ENCODE measurements around the gene FOXK1. TPM values are rescaled to one million over a fixed set of nuclear protein-coding genes. Genes with fewer than 3 reads are reported as not detected.
A peak's percentile ranks its signal among the peaks of the same experiment; 100 is the strongest.

FOXK1 gene
- total RNA-seq, 6 donors from 2014 or later: 25.1 to 40.7 (median 34.1) TPM

DNA sequence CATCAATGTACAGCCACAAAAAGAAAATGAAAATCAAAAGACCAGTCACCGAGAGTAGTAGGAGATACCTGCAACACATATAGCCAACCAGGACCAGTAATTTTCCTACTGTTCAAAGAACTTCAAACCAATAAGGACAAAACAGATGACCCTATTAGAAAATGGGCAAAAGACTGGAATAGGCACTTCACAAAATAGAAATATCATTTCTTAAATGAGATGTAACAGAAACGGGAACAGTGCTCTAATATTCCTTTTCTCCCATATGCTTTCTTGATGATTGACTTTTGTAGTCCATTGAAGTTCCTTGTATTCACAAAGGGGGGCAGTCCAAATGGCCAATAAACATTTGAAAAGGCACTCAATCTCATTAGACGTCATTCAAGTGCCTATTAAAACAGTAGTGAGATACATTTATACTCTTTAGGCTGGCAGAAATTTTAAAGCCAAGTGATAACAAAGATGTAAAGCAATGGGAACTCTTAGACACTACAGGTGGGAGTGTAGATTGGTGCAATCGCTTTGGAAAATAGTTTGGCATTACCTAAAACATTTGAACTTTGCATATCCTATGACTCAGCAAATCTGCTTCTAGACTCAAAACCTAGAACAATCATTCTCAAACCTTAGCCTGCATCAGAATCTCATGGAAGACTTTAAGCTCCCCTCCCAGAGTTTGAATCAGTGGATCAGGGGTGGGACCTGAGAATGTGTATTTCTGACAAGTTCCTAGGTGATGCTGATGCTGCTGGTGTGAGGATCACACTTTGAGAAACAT is 24.3 kb upstream of the FOXK1 start:
- ATAC-seq (ENCODE audit: low FRiP score in 2 of 2) (no peak), DNase-seq (no peak)
- Histone ChIP-seq H3K27me3 (no peaks in the 10 kb centered on the region), H3K4me3 (no peak overlapping the region), H3K36me3 (no peaks in the 10 kb centered on the region), H3K4me1 (peaks cover 0 to 7% (median 0%) of the 10 kb centered on the region in 4 donors), H3K27ac (no peak overlapping the region), H3K9me3 (peaks cover 0 to 9% (median 3%) of the 10 kb centered on the region in 4 donors)
- no peak for TF ChIP-seq EP300 (IDR thresholded peaks at IDR 0.05)
- TF ChIP-seq, protein P1, sequence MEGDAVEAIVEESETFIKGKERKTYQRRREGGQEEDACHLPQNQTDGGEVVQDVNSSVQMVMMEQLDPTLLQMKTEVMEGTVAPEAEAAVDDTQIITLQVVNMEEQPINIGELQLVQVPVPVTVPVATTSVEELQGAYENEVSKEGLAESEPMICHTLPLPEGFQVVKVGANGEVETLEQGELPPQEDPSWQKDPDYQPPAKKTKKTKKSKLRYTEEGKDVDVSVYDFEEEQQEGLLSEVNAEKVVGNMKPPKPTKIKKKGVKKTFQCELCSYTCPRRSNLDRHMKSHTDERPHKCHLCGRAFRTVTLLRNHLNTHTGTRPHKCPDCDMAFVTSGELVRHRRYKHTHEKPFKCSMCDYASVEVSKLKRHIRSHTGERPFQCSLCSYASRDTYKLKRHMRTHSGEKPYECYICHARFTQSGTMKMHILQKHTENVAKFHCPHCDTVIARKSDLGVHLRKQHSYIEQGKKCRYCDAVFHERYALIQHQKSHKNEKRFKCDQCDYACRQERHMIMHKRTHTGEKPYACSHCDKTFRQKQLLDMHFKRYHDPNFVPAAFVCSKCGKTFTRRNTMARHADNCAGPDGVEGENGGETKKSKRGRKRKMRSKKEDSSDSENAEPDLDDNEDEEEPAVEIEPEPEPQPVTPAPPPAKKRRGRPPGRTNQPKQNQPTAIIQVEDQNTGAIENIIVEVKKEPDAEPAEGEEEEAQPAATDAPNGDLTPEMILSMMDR (IDR thresholded peaks at IDR 0.05): no peak
- no peak for TF ChIP-seq POLR2A (IDR thresholded peaks at IDR 0.05)
- WGBS, 2 donors: 83 to 85% methylated on average over 4 of the region's 4 CpGs

DNA sequence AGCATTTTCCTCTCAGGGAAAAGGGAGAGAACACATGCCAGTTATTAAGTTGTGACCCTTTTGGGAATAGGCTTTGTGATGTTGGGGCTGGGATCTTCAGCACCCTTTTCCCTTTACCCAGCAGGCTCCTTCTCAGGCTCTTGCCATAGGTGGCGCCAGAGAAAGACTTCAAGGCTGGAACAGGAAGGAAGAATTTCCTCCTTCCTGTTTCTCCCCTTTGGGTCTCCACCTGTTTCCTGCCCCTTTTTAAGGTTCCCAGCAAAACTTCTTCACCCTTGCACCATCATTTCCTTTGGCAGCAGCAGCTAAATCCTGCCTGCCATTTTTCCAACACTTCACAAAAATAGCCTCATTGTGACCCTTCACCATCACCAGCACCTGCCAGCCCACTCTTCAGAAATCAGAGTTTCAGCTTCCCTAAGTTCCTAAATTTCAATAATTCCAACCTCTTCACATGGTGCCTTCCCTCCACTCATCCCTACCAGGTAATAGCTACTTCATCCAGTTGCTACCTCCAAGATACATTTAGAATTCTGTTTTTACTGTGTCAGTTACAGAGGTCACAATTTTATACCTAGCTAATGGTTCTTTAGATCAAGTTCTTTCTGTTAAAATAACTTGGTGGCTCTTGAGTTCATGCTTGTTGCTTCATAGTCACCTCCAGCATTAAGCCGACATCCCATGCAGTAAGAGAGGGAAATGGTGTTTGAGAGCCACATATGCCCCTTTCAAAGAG is 22.4 kb upstream of the FOXK1 start:
- TF ChIP-seq, protein P1 (IDR thresholded peaks at IDR 0.05): peak in 1 of 6 experiments; percentile 8
- no peak for TF ChIP-seq POLR2AphosphoS5 (IDR thresholded peaks at IDR 0.05)
- TF ChIP-seq EP300 (IDR thresholded peaks at IDR 0.05): no peak
- Histone ChIP-seq H3K4me1 (peaks cover 0 to 7% (median 0%) of the 10 kb centered on the region in 4 donors), H3K36me3 (no peaks in the 10 kb centered on the region), H3K27me3 (no peaks in the 10 kb centered on the region), H3K9me3 (peaks cover 0 to 9% (median 3%) of the 10 kb centered on the region in 4 donors), H3K4me3 (no peak overlapping the region), H3K27ac (no peak overlapping the region)
- DNase-seq: no peak
- 68 to 82% methylated on average over 2 of the region's 2 CpGs for WGBS, 2 donors
- no peak for ATAC-seq (ENCODE audit: low FRiP score in 2 of 2)

DNA sequence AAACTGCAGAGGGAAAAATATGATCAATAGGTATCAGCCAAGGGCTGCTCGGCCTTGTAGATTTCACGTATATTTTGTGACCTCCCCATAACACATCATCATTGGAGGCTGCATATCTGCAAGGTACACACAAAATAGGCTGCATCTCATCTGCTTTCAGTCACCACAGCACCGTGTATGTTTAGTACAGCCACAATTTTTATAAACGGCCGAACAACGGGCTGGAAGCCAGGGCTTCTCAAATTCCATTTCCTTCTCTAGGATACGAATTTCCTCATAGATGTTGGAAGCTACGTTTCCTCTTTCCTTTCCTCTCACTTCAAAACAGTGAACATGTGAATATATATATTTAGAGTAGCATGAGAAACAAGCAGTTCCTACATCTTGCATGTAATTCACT is 20.2 kb upstream of the FOXK1 start:
- DNase-seq (no peak), ATAC-seq (ENCODE audit: low FRiP score in 2 of 2) (no peak)
- H3K9me3 ChIP-seq: peaks cover 0 to 9% (median 3%) of the 10 kb centered on the region in 4 donors
- no peaks in the 10 kb centered on the region for H3K36me3 ChIP-seq
- no peak overlapping the region for H3K4me3 ChIP-seq
- H3K4me1 ChIP-seq: peaks cover 0 to 7% (median 0%) of the 10 kb centered on the region in 4 donors
- WGBS, 2 donors: 38 to 39% methylated on average over 8 of the region's 8 CpGs
- no peaks in the 10 kb centered on the region for H3K27me3 ChIP-seq
- no peak overlapping the region for H3K27ac ChIP-seq
- TF ChIP-seq POLR2A (IDR thresholded peaks at IDR 0.05): no peak
- TF ChIP-seq EP300 (IDR thresholded peaks at IDR 0.05): no peak
- no peak for TF ChIP-seq POLR2AphosphoS5 (IDR thresholded peaks at IDR 0.05)
- TF ChIP-seq, protein P1 (IDR thresholded peaks at IDR 0.05): no peak

DNA sequence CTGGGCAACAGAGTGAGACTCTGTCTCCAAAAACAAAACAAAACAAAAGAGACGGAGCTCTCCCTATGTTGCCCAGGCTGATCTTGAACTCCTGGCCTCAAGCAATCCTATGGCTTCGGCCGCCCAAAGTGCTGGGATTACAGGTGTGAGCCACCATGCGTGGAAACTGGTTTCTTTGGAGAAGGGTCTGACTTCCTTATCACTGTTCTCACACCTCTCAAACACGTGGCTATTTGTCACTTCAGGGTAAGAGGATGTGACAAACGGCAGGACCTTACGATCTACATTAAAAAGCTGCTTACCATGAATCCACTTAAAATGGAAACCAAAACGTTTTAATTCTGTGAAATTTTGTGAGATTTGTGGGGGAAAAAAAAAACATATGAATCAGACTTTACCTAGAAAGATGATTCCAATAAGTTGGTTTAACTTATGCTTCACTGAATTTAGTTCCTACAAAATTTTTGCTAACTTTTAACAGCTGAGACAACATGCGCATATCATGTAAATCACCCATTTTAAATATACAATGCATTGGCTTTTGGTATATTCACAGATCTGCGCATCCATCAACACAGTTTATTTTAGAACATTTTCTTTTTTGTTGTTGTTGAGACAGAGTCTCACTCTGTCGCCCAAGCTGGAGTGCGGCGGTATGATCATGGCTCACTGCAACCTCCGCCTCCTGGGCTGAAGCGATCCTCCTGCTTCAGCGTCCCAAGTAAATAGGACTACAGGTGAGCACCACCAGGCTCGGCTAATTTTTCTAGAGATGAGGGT is 18.7 kb upstream of the FOXK1 start:
- Histone ChIP-seq H3K9me3 (peaks cover 0 to 9% (median 3%) of the 10 kb centered on the region in 4 donors), H3K4me1 (peaks cover 0 to 7% (median 0%) of the 10 kb centered on the region in 4 donors), H3K36me3 (no peaks in the 10 kb centered on the region), H3K27ac (no peak overlapping the region), H3K4me3 (no peak overlapping the region), H3K27me3 (no peaks in the 10 kb centered on the region)
- TF ChIP-seq EP300 (IDR thresholded peaks at IDR 0.05) (no peak), POLR2AphosphoS5 (IDR thresholded peaks at IDR 0.05) (no peak), POLR2A (IDR thresholded peaks at IDR 0.05) (no peak)
- ATAC-seq (ENCODE audit: low FRiP score in 2 of 2) (no peak), DNase-seq (no peak)
- WGBS, 2 donors: 83% methylated on average over 17 of the region's 17 CpGs

DNA sequence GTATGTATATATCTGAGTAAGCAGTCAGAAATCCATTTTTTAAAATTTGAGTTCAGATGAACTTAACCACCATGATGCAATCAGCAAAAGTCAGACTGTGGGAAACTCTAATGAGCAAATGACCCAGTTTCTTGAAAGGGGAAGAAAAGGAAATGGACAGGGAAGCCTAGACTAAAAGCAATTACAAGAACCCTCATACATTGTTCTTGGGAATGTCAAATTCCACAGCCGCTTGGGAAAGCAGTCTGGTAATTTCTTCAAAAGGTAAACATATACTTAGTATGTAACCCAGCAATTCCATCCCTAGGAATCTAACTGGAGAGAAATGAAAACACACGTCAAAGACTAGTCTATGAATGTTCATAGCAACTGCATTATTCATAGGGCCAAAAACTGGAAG is 16.4 kb upstream of the FOXK1 start:
- H3K4me1 ChIP-seq: peaks cover 0 to 7% (median 0%) of the 10 kb centered on the region in 4 donors
- no peaks in the 10 kb centered on the region for H3K36me3 ChIP-seq
- H3K9me3 ChIP-seq: no peaks in the 10 kb centered on the region
- WGBS, 2 donors: 49 to 50% methylated on average over 2 of the region's 2 CpGs
- H3K4me3 ChIP-seq: no peak overlapping the region
- DNase-seq (no peak), ATAC-seq (ENCODE audit: low FRiP score in 2 of 2) (peak in 1 of 2 donors; percentile 48)
- H3K27ac ChIP-seq: no peak overlapping the region
- no peak for TF ChIP-seq POLR2AphosphoS5 (IDR thresholded peaks at IDR 0.05)
- TF ChIP-seq, protein P1 (IDR thresholded peaks at IDR 0.05): no peak
- TF ChIP-seq EP300 (IDR thresholded peaks at IDR 0.05): no peak
- no peak for TF ChIP-seq POLR2A (IDR thresholded peaks at IDR 0.05)
- no peaks in the 10 kb centered on the region for H3K27me3 ChIP-seq

All from upper lobe of left lung (tissue), 6 donors.